Keratinocyte (primary cell): ENCODE data around the gene NIM1K. TPM values are rescaled to one million over a fixed set of nuclear protein-coding genes. Genes with fewer than 3 reads are reported as not detected.

Source experiments
- DNase-seq: peaks from one replicate; pipeline ENCODE4 v3.0.0-alpha.2; 2011; ENCODE audit warnings: low read depth, missing footprints, low spot score
- FAIRE-seq: peaks from 2 replicates; lab custom pipeline; 2011; peaks lifted over from hg19 to GRCh38; lab: Jason Lieb, UNC
- H2AFZ ChIP-seq: 2 replicates; pipeline ENCODE4 v1.6.0; 2012; ENCODE audit warnings: low read length, control low read depth, inconsistent platforms; ENCODE audit not compliant: control insufficient read depth
- H3K27ac ChIP-seq: 2 replicates; pipeline ENCODE4 v1.5.1; 2011; ENCODE audit warnings: low read length; ENCODE audit not compliant: control insufficient read depth, insufficient read depth
- H3K27me3 ChIP-seq: 3 replicates; pipeline ENCODE4 v1.6.0; 2011; ENCODE audit warnings: low read length; ENCODE audit not compliant: control insufficient read depth, insufficient read depth; ENCODE audit errors: extremely low read depth
- H3K36me3 ChIP-seq, 2 experiments: 2 replicates in 1 of 2; 3 replicates in 1 of 2; pipeline ENCODE4 v1.5.1; 2011; ENCODE audit warnings: low read length in 2 of 2, mild to moderate bottlenecking in 1 of 2; ENCODE audit not compliant: control insufficient read depth in 2 of 2, insufficient read depth in 2 of 2; ENCODE audit errors: extremely low read depth in 1 of 2
- H3K4me1 ChIP-seq: 3 replicates; pipeline ENCODE4 v1.5.1; 2011; ENCODE audit warnings: low read length; ENCODE audit not compliant: control insufficient read depth, insufficient read depth; ENCODE audit errors: extremely low read depth
- H3K4me2 ChIP-seq: 3 replicates; pipeline ENCODE4 v1.6.0; 2011; ENCODE audit warnings: low read depth, low read length; ENCODE audit not compliant: control insufficient read depth, insufficient read depth; ENCODE audit errors: extremely low read depth
- H3K4me3 ChIP-seq, 3 experiments: fragments of 200-600 bp in 1 of 3; sonication (generic) in 1 of 3; 2 replicates in 2 of 3; 3 replicates in 1 of 3; pipeline ENCODE4 v1.5.1; 2011 to 2016; ENCODE audit warnings: low read length in 3 of 3, mild to moderate bottlenecking in 3 of 3, control low read depth in 2 of 3, inconsistent platforms in 1 of 3, low read depth in 1 of 3, mixed read lengths in 1 of 3, mixed run types in 1 of 3, moderate library complexity in 1 of 3; ENCODE audit not compliant: control insufficient read depth in 2 of 3, insufficient read depth in 2 of 3; ENCODE audit errors: extremely low read depth in 1 of 3
- H3K79me2 ChIP-seq: 2 replicates; pipeline ENCODE4 v1.6.0; 2012; ENCODE audit warnings: low read length; ENCODE audit not compliant: control insufficient read depth, insufficient read depth
- H3K9ac ChIP-seq: 3 replicates; pipeline ENCODE4 v1.6.0; 2011; ENCODE audit warnings: low read length; ENCODE audit not compliant: control insufficient read depth, insufficient read depth; ENCODE audit errors: extremely low read depth
- H3K9me1 ChIP-seq: 3 replicates; pipeline ENCODE4 v1.6.0; 2011; ENCODE audit warnings: low read length; ENCODE audit not compliant: control insufficient read depth, insufficient read depth; ENCODE audit errors: extremely low read depth
- H3K9me3 ChIP-seq: 2 replicates; pipeline ENCODE4 v1.5.1; 2012; ENCODE audit warnings: low read depth, low read length; ENCODE audit not compliant: control insufficient read depth
- H4K20me1 ChIP-seq: 3 replicates; pipeline ENCODE4 v1.6.0; 2011; ENCODE audit warnings: low read length; ENCODE audit not compliant: control insufficient read depth, insufficient read depth; ENCODE audit errors: extremely low read depth
- EZH2 ChIP-seq: IDR thresholded peaks from one replicate; pipeline ENCODE4 v1.6.1; 2012; ENCODE audit warnings: inconsistent platforms, mild to moderate bottlenecking, low read length, moderate library complexity
- dilution Hi-C: fragments of 300-500 bp; cut with MboI; formaldehyde crosslinking; loops from one replicate; pipeline ENCODE4 v1.7.0; 2020; ENCODE audit warnings: low sequenced_read_pairs; ENCODE audit not compliant: extremely low pct_ligation_motif_present
- polyA plus RNA-seq, 5 experiments: library from polyadenylated mRNA; depleted of rRNA in 3 of 5; stranded (reverse) in 3 of 5; stranded (forward) in 1 of 5; unstranded in 1 of 5; fragments of >200 nt; gene quantifications; 1 replicate in 1 of 5; 2 replicates in 3 of 5; 3 replicates in 1 of 5; pipeline versions ENCODE4 v1.2.1 to v1.2.3, GENCODE V29; 2011 to 2012; ENCODE audit warnings: missing spikeins in 2 of 5, low read depth in 1 of 5, low replicate concordance in 1 of 5
- TF ChIP-seq, protein P1 (sequence below), 3 experiments: IDR thresholded peaks in 1 of 3; conservative IDR thresholded peaks in 1 of 3; optimal IDR thresholded peaks in 1 of 3; 2 replicates in 2 of 3; 3 replicates in 1 of 3; pipeline versions ENCODE3 to v1.5.1; 2011; ENCODE audit warnings: low read length in 3 of 3, mild to moderate bottlenecking in 3 of 3, moderate library complexity in 2 of 3, control low read depth in 1 of 3, inconsistent platforms in 1 of 3; ENCODE audit not compliant: insufficient read depth in 2 of 3; ENCODE audit errors: extremely low read depth in 1 of 3

The NIM1K gene
- polyA plus RNA-seq, 1 donor (not counting 4 experiments of a cell fraction or from before 2014, with no cell fraction given): 0.07 TPM

DNA sequence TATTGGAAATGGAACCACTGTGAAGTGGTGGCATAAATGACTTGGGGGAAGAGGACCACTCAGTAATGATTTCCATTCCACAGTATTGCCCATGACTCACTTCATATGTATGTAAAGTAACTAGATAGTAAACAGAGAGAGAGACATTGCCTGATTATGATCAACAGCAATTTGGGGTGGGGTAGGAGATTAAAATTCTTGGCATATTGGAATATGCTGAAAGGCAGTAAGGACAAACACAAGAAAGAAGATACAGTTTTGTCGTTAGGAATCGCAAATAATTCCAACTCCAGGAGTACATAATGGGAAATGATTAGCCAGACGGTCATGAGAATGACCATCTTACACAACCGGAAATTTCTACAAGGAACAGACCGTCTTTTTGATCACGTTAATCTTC is 122.7 kb downstream of the NIM1K start:
- Histone ChIP-seq H3K79me2 (peaks cover 35% of the 10 kb centered on the region), H3K36me3 (peaks cover 3 to 14% of the 10 kb centered on the region in 2 experiments), H3K4me2 (no peak overlapping the region), H3K9me3 (no peaks in the 10 kb centered on the region), H3K27ac (peak overlapping the region; percentile 94), H3K4me1 (peaks cover 45% of the 10 kb centered on the region), H3K4me3 (no peak overlapping the region), H2AFZ (no peak overlapping the region), H3K27me3 (no peaks in the 10 kb centered on the region), H3K9ac (no peak overlapping the region), H4K20me1 (peaks cover 20% of the 10 kb centered on the region), H3K9me1 (no peaks in the 10 kb centered on the region)
- dilution Hi-C loops: no loop called here
- no peak for FAIRE-seq
- TF ChIP-seq, protein P1, sequence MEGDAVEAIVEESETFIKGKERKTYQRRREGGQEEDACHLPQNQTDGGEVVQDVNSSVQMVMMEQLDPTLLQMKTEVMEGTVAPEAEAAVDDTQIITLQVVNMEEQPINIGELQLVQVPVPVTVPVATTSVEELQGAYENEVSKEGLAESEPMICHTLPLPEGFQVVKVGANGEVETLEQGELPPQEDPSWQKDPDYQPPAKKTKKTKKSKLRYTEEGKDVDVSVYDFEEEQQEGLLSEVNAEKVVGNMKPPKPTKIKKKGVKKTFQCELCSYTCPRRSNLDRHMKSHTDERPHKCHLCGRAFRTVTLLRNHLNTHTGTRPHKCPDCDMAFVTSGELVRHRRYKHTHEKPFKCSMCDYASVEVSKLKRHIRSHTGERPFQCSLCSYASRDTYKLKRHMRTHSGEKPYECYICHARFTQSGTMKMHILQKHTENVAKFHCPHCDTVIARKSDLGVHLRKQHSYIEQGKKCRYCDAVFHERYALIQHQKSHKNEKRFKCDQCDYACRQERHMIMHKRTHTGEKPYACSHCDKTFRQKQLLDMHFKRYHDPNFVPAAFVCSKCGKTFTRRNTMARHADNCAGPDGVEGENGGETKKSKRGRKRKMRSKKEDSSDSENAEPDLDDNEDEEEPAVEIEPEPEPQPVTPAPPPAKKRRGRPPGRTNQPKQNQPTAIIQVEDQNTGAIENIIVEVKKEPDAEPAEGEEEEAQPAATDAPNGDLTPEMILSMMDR (optimal IDR thresholded peaks at IDR 0.05 in 1 of 3, IDR thresholded peaks at IDR 0.05 in 1 of 3, conservative IDR thresholded peaks at IDR 0.05 in 1 of 3; ENCODE audit: extremely low read depth in 1 of 3, insufficient read depth in 2 of 3, low read length in 3 of 3): no peak
- no peak for TF ChIP-seq EZH2
- DNase-seq: no peak

DNA sequence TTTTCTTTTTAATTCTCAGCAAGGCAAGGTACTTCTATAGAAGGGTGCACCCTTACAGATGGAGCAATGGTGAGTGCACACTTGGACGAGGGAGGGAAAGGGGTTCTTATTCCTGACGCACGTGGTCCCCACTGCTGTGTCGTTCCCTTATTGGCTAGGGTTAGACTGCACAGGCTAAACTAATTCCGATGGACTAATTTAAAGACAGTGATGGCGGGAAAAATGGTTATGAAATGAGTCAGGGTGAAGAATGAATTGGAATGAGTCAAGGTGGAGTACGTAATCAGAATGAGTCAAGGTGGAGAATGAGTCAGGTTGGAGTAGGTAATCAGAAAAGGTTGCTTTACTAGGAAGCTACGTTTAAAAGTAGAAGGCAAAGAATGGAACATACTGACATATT is 123.2 kb downstream of the NIM1K start:
- Histone ChIP-seq H3K79me2 (peaks cover 30% of the 10 kb centered on the region), H3K4me3 (no peak overlapping the region), H3K27ac (peak overlapping the region; percentile 94), H3K9me3 (no peaks in the 10 kb centered on the region), H3K9me1 (no peaks in the 10 kb centered on the region), H3K36me3 (peaks cover 3 to 14% of the 10 kb centered on the region in 2 experiments), H3K9ac (no peak overlapping the region), H3K27me3 (no peaks in the 10 kb centered on the region), H3K4me2 (no peak overlapping the region), H3K4me1 (peaks cover 40% of the 10 kb centered on the region), H4K20me1 (peaks cover 20% of the 10 kb centered on the region), H2AFZ (no peak overlapping the region)
- FAIRE-seq (peak; percentile 52), DNase-seq (no peak)
- TF ChIP-seq, protein P1 (optimal IDR thresholded peaks at IDR 0.05 in 1 of 3, IDR thresholded peaks at IDR 0.05 in 1 of 3, conservative IDR thresholded peaks at IDR 0.05 in 1 of 3; ENCODE audit: extremely low read depth in 1 of 3, insufficient read depth in 2 of 3, low read length in 3 of 3): no peak
- no peak for TF ChIP-seq EZH2
- dilution Hi-C loops: no loop called here
